KMS-11 (cell line): ENCODE data around the gene PDE11A.

ENCODE experiments used
- H2AFZ ChIP-seq: fragments of 200-600 bp; sonication (generic); 2 replicates; pipeline ENCODE4 v1.6.1; 2016; ENCODE audit warnings: antibody characterized with exemption, mixed run types, low read depth
- H3K27ac ChIP-seq: fragments of 200-600 bp; sonication (generic); 2 replicates; pipeline ENCODE4 v1.6.1; 2016; ENCODE audit warnings: mild to moderate bottlenecking, mixed run types
- H3K27me3 ChIP-seq: fragments of 200-600 bp; sonication (generic); 2 replicates; pipeline ENCODE4 v1.6.1; 2017; ENCODE audit warnings: mild to moderate bottlenecking, low read depth, mixed run types, moderate library complexity; ENCODE audit not compliant: insufficient read depth
- H3K36me3 ChIP-seq: fragments of 200-600 bp; sonication (generic); 2 replicates; pipeline ENCODE4 v1.6.1; 2017; ENCODE audit warnings: mild to moderate bottlenecking, mixed run types; ENCODE audit not compliant: insufficient read depth
- H3K4me1 ChIP-seq: fragments of 200-600 bp; sonication (generic); 2 replicates; pipeline ENCODE4 v1.6.1; 2016; ENCODE audit warnings: mild to moderate bottlenecking, low read depth, mixed run types; ENCODE audit not compliant: poor library complexity, severe bottlenecking
- H3K4me2 ChIP-seq: fragments of 200-600 bp; sonication (generic); 2 replicates; pipeline ENCODE4 v1.7.0; 2016; ENCODE audit warnings: mild to moderate bottlenecking, mixed run types
- H3K4me3 ChIP-seq: fragments of 200-600 bp; sonication (generic); IDR thresholded peaks from 2 replicates; pipeline ENCODE4 v1.6.1; 2017; ENCODE audit warnings: low read depth, low read length, mixed read lengths; ENCODE audit not compliant: insufficient read depth
- H3K79me2 ChIP-seq: fragments of 200-600 bp; sonication (generic); 2 replicates; pipeline ENCODE4 v1.6.1; 2016; ENCODE audit warnings: low read depth, mixed run types; ENCODE audit not compliant: insufficient read depth
- H3K9ac ChIP-seq: fragments of 200-600 bp; sonication (generic); 2 replicates; pipeline ENCODE4 v1.6.1; 2016; ENCODE audit warnings: mild to moderate bottlenecking, mixed run types
- H4K20me1 ChIP-seq: fragments of 200-600 bp; sonication (generic); 2 replicates; pipeline ENCODE4 v1.6.1; 2016; ENCODE audit warnings: mild to moderate bottlenecking, mixed run types; ENCODE audit not compliant: insufficient read depth
- TF ChIP-seq, protein P1 (sequence below): fragments of 200-600 bp; sonication (generic); conservative IDR thresholded peaks from 2 replicates; pipeline ENCODE4 v1.6.1; 2017; ENCODE audit warnings: low read depth, mild to moderate bottlenecking, antibody characterized with exemption, low read length, moderate library complexity, mixed read lengths

The PDE11A gene

DNA sequence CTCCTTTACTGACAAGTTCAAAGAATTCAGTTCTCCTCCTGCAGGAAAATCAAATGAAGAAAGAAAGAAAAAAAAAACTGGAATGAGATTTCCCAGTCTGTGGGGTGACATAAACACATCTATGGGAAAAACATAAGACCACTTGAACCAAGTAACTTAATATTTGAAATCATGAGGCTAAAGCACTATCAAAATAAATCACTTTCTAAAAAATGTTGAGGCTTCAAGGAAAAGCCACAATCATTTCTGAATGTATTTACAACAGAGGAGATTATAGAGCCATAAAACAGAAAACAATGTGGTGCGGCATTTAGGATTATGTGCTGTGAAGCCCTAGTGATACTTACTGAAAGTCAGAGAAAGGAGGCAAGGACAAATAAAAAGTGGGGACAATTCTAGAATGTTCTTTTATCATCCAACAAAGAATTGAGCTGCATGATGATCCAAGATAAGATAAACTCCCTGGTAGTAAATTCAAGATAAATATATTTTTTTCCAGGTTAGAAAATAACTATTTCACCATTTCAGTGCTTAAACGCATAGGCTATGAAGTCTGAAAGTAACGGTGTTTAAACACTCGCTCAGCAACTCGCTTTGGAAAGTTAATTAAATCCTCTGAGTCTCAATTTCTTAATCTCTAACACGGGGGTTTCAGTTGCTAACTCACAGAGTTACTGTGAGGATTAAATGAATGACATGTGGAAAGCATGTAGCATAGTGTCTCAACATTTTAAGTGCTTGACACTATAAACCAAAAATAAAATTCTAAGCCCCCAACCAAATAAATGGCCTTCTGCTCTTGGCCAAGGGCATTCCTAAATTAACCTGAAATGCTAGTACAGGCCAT lies 391.5 kb downstream of the PDE11A start:
- Histone ChIP-seq H3K4me1 (no peaks in the 10 kb centered on the region), H2AFZ (no peak overlapping the region), H3K9ac (no peak overlapping the region), H3K79me2 (no peaks in the 10 kb centered on the region), H3K4me2 (no peak overlapping the region), H4K20me1 (no peaks in the 10 kb centered on the region), H3K27me3 (no peaks in the 10 kb centered on the region), H3K4me3 (no peak overlapping the region), H3K27ac (no peak overlapping the region), H3K36me3 (no peaks in the 10 kb centered on the region)
- TF ChIP-seq, protein P1, sequence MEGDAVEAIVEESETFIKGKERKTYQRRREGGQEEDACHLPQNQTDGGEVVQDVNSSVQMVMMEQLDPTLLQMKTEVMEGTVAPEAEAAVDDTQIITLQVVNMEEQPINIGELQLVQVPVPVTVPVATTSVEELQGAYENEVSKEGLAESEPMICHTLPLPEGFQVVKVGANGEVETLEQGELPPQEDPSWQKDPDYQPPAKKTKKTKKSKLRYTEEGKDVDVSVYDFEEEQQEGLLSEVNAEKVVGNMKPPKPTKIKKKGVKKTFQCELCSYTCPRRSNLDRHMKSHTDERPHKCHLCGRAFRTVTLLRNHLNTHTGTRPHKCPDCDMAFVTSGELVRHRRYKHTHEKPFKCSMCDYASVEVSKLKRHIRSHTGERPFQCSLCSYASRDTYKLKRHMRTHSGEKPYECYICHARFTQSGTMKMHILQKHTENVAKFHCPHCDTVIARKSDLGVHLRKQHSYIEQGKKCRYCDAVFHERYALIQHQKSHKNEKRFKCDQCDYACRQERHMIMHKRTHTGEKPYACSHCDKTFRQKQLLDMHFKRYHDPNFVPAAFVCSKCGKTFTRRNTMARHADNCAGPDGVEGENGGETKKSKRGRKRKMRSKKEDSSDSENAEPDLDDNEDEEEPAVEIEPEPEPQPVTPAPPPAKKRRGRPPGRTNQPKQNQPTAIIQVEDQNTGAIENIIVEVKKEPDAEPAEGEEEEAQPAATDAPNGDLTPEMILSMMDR: no peak

DNA sequence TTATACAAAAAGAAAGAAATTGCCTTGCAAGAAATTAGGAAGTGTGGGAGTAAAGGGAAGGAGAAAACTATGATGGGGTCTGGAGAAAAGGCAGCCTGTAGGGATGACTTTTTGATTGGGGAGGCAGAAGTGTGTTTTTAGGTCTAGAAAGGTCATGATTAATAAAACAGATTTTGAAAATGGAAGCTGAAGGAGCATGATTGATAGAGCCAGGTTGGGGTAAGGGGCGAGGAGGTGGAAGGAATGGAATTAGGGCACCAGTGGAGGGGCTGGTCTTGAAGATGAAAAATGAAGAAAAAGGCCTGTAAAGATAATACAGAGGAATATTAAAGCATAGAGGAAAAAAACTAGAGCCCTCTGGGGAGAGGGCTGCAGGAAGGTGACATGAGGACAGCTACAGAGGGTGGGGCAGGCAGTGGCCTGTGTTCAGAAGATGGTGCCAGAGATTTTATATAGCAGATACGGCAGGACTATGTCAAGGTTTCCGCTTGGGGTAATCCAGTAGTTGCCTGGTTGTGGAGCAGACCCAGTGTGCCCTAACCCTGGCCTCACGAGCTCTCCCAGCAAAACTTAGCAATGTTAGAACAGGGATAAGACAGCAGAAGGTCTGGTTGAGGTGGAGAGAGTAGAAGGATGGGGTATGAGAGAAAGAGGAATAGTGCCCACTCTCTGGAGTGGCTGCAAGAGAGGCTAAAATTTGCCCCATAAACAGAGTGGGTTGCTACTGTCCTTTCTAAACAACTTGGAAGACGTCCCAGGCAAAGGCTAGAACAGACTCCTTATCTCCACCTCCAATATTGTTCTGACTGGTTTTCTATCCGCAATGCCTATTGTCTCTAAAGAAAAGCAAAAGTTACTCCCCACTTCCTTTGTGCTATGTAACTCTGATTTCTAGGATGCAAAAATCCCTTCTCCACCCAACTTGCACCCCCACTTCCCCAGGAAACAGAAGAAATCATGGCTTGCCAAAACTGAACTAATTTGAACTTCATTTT lies 392.7 kb downstream of the PDE11A start:
- Histone ChIP-seq H2AFZ (no peak overlapping the region), H3K4me2 (no peak overlapping the region), H3K36me3 (no peaks in the 10 kb centered on the region), H4K20me1 (no peaks in the 10 kb centered on the region), H3K27me3 (no peaks in the 10 kb centered on the region), H3K27ac (no peak overlapping the region), H3K9ac (no peak overlapping the region), H3K79me2 (no peaks in the 10 kb centered on the region), H3K4me1 (no peaks in the 10 kb centered on the region), H3K4me3 (no peak overlapping the region)
- TF ChIP-seq, protein P1: no peak

DNA sequence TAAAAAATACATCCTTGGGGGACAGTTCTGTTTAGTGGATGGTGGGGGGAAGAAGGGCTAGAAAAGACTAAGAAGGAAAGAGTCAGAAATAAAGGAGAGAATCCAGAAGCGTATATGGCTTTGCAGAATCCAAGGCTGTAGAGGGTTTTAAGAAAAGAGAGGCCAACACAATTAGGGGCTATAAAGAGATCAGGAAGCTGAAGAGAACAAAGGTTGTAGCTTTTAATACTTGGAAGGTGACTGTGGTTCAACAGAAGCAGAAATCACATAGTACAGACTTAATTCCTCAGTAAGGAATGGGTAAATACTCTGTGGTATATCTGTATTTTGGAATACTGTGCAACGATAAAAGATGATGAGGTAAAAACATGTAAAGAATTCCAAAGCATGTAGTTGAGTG lies 393.6 kb downstream of the PDE11A start:
- Histone ChIP-seq H3K27ac (no peak overlapping the region), H3K4me1 (no peaks in the 10 kb centered on the region), H3K79me2 (no peaks in the 10 kb centered on the region), H3K4me3 (no peak overlapping the region), H3K36me3 (no peaks in the 10 kb centered on the region), H3K27me3 (no peaks in the 10 kb centered on the region), H2AFZ (no peak overlapping the region), H4K20me1 (no peaks in the 10 kb centered on the region), H3K4me2 (no peak overlapping the region), H3K9ac (no peak overlapping the region)
- TF ChIP-seq, protein P1: no peak

DNA sequence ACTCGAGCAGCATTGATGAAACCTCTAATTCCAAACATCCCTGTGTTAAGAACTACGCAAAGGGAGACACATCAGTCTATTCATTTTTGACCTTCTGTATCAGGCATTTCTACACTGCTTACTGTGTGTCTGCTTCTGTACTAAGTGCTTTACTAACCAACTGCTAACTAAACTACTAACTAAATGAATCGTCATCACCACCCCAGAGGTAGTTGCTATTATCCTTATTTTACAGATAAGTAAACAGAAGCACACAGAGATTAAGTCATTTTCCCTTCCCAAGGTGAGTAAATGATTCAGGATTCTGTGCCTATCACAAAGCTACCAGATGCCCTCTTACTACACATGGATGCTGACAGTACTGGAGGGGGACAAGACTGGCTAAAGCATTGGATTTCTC lies 395.9 kb downstream of the PDE11A start:
- Histone ChIP-seq H3K4me2 (no peak overlapping the region), H3K27me3 (no peaks in the 10 kb centered on the region), H3K4me3 (no peak overlapping the region), H4K20me1 (no peaks in the 10 kb centered on the region), H3K27ac (no peak overlapping the region), H3K79me2 (no peaks in the 10 kb centered on the region), H3K9ac (no peak overlapping the region), H3K4me1 (peaks cover 3% of the 10 kb centered on the region), H2AFZ (no peak overlapping the region), H3K36me3 (no peaks in the 10 kb centered on the region)
- TF ChIP-seq, protein P1: no peak
